Calu3 (cell line): ENCODE data around the gene FRAS1. TPM values are rescaled to one million over a fixed set of nuclear protein-coding genes. Genes with fewer than 3 reads are reported as not detected.
A peak's percentile ranks its signal among the peaks of the same experiment; 100 is the strongest.
"Not testable (repeated sequence)": the region's sequence is repeated elsewhere in the genome, so short reads cannot be mapped to it uniquely, and the experiment has no call there.

Experiments used
- Bru-seq: library from RNA; stranded (reverse); fragments of 400-500 nt; gene quantifications from one replicate; lab custom pipeline; 2021; lab: Mats Ljungman, UMichigan
- BruChase-seq, 2 experiments: library from RNA; stranded (reverse); fragments of 400-500 nt; gene quantifications; one replicate each; lab custom pipeline; 2021; lab: Mats Ljungman, UMichigan
- BruUV-seq: library from RNA; stranded (reverse); fragments of 400-500 nt; replicated peaks from 2 replicates; lab custom pipeline; 2021; lab: Mats Ljungman, UMichigan
- CTCF ChIA-PET: fragments of 300-600 bp; sonication (Branson Sonifier 250); formaldehyde crosslinking; loops from one replicate; lab custom pipeline; 2022; ENCODE audit warnings: antibody characterized with exemption; lab: Charles Lee
- DNase-seq: peaks from one replicate; pipeline ENCODE4 v3.0.0; 2022
- H3K27ac Mint-ChIP-seq: one replicate; pipeline ENCODE4 v1.8.0; 2022; ENCODE audit warnings: mixed read lengths; ENCODE audit not compliant: unreplicated experiment
- H3K27me3 Mint-ChIP-seq: one replicate; pipeline ENCODE4 v1.8.0; 2022; ENCODE audit warnings: mixed read lengths; ENCODE audit not compliant: unreplicated experiment
- H3K36me3 Mint-ChIP-seq: one replicate; pipeline ENCODE4 v1.8.0; 2022; ENCODE audit warnings: mild to moderate bottlenecking, moderate library complexity, mixed read lengths; ENCODE audit not compliant: insufficient read depth, unreplicated experiment
- H3K4me1 Mint-ChIP-seq: one replicate; pipeline ENCODE4 v1.8.0; 2022; ENCODE audit warnings: mild to moderate bottlenecking, low read depth, mixed read lengths; ENCODE audit not compliant: unreplicated experiment
- H3K4me3 Mint-ChIP-seq: one replicate; pipeline ENCODE4 v1.8.0; 2022; ENCODE audit warnings: mild to moderate bottlenecking, low read depth, moderate library complexity, mixed read lengths; ENCODE audit not compliant: unreplicated experiment
- H3K9me3 Mint-ChIP-seq: one replicate; pipeline ENCODE4 v1.8.0; 2022; ENCODE audit warnings: low read depth, mixed read lengths; ENCODE audit not compliant: unreplicated experiment
- intact Hi-C: fragments of 100-400 bp; cut with micrococcal nuclease; formaldehyde crosslinking; loops from one replicate; pipeline ENCODE4 v1.10.0; 2022; ENCODE audit not compliant: unreplicated experiment
- long read RNA-seq: library from polyadenylated mRNA; stranded (forward); transcript quantifications from one replicate; pipeline ENCODE4 v2.0.0, GENCODE V29; 2022
- total RNA-seq: library from RNA; stranded (reverse); gene quantifications from 2 replicates; pipeline ENCODE4 v1.2.3, GENCODE V29; 2022
- TF ChIP-seq, protein P1 (sequence below): fragments of 200-600 bp; IDR thresholded peaks from one replicate; pipeline ENCODE4 v1.8.0; 2022; ENCODE audit warnings: antibody characterized with exemption; ENCODE audit not compliant: unreplicated experiment

Gene FRAS1, protein sequence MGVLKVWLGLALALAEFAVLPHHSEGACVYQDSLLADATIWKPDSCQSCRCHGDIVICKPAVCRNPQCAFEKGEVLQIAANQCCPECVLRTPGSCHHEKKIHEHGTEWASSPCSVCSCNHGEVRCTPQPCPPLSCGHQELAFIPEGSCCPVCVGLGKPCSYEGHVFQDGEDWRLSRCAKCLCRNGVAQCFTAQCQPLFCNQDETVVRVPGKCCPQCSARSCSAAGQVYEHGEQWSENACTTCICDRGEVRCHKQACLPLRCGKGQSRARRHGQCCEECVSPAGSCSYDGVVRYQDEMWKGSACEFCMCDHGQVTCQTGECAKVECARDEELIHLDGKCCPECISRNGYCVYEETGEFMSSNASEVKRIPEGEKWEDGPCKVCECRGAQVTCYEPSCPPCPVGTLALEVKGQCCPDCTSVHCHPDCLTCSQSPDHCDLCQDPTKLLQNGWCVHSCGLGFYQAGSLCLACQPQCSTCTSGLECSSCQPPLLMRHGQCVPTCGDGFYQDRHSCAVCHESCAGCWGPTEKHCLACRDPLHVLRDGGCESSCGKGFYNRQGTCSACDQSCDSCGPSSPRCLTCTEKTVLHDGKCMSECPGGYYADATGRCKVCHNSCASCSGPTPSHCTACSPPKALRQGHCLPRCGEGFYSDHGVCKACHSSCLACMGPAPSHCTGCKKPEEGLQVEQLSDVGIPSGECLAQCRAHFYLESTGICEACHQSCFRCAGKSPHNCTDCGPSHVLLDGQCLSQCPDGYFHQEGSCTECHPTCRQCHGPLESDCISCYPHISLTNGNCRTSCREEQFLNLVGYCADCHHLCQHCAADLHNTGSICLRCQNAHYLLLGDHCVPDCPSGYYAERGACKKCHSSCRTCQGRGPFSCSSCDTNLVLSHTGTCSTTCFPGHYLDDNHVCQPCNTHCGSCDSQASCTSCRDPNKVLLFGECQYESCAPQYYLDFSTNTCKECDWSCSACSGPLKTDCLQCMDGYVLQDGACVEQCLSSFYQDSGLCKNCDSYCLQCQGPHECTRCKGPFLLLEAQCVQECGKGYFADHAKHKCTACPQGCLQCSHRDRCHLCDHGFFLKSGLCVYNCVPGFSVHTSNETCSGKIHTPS (N-terminal part only)
- total RNA-seq (24.1 and 29.4 TPM in 2 replicates), Bru-seq, nascent RNA (percentile 69 among the genes with signal in this experiment), BruChase-seq, experiment 1, labeled RNA remaining after a 6-hour chase (percentile 60 among the genes with signal in this experiment), BruChase-seq, experiment 2, labeled RNA remaining after a 2-hour chase (percentile 62 among the genes with signal in this experiment)
- long read RNA-seq, partial matches to known transcripts = 3 of 7 reads
- long read RNA-seq, other reads (novel, unspliced or antisense) = 4 of 7 reads

DNA sequence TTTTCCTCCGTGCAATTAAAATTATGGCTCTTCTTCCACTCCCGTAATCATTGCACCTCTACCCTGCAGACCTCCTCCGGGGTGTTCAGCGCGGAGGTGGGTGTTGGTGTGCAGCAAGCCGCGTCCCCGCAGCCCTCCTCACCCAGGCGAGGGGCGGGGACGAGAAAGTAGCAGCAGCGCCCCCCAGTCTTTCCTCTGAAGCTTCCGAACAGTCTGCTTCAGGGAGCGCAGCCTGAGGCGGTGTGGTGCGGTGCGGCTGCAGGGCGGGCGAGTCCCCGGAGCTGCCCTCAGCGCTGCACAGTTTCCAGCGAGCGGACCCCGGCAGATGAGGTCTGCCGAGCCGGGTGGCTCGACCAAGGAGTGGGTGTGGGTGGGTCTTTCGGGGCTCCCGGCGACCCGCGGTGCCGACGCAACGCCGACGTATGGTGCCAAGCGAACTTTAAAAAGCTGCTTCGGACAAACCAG lies at the start of gene FRAS1:
TSS of gene FRAS1 (plus strand) at position 189 of the 465 bp plus-strand sequence. CDS start 687 bp downstream, outside the sequence.
- TF ChIP-seq, protein P1, sequence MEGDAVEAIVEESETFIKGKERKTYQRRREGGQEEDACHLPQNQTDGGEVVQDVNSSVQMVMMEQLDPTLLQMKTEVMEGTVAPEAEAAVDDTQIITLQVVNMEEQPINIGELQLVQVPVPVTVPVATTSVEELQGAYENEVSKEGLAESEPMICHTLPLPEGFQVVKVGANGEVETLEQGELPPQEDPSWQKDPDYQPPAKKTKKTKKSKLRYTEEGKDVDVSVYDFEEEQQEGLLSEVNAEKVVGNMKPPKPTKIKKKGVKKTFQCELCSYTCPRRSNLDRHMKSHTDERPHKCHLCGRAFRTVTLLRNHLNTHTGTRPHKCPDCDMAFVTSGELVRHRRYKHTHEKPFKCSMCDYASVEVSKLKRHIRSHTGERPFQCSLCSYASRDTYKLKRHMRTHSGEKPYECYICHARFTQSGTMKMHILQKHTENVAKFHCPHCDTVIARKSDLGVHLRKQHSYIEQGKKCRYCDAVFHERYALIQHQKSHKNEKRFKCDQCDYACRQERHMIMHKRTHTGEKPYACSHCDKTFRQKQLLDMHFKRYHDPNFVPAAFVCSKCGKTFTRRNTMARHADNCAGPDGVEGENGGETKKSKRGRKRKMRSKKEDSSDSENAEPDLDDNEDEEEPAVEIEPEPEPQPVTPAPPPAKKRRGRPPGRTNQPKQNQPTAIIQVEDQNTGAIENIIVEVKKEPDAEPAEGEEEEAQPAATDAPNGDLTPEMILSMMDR = no peak
- Mint-ChIP-seq H3K36me3 (peaks cover 35% of the 10 kb centered on the region), H3K4me3 (peak within 1 kb of the TSS; percentile 88), H3K4me1 (no peaks in the 10 kb centered on the region), H3K9me3 (no peaks in the 10 kb centered on the region), H3K27ac (peak within 1 kb of the TSS; percentile 74), H3K27me3 (no peaks in the 10 kb centered on the region)
- DNase-seq = peak; percentile 41
- intact Hi-C loops = loop anchor here (5.0 to 10.0 kb wide), 4 partner anchors 120 to 475 kb away; no protein-coding TSS in a partner anchor
- CTCF ChIA-PET = interaction anchor here (0.9 kb wide), 1 partner anchor 63 kb away, joined by 3 read pairs; no protein-coding TSS in a partner anchor
- no TSS peak for BruUV-seq

DNA sequence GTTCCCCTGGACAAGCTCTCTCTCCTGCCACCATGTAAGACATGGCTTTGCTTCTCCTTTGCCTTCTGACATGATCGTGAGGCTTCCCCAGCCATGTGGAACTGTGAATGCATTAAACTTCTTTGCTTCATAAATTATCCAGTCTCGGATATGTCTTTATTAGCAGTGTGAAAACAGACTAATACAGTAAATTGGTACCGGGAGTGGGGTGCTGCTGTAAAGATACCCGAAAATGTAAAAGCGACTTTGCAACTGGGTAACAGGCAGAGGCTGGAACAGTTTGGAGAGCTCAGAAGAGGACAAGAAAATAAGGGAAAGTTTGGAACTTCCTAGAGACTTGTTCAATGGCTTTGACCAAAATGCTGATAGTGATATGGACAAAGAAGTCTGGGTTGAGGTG lies 46.1 kb upstream of the FRAS1 start:
- H3K4me1 Mint-ChIP-seq, H3K27ac Mint-ChIP-seq, H3K4me3 Mint-ChIP-seq, H3K36me3 Mint-ChIP-seq, H3K9me3 Mint-ChIP-seq, H3K27me3 Mint-ChIP-seq, DNase-seq, intact Hi-C loops, BruUV-seq, CTCF ChIA-PET: not testable (repeated sequence)

DNA sequence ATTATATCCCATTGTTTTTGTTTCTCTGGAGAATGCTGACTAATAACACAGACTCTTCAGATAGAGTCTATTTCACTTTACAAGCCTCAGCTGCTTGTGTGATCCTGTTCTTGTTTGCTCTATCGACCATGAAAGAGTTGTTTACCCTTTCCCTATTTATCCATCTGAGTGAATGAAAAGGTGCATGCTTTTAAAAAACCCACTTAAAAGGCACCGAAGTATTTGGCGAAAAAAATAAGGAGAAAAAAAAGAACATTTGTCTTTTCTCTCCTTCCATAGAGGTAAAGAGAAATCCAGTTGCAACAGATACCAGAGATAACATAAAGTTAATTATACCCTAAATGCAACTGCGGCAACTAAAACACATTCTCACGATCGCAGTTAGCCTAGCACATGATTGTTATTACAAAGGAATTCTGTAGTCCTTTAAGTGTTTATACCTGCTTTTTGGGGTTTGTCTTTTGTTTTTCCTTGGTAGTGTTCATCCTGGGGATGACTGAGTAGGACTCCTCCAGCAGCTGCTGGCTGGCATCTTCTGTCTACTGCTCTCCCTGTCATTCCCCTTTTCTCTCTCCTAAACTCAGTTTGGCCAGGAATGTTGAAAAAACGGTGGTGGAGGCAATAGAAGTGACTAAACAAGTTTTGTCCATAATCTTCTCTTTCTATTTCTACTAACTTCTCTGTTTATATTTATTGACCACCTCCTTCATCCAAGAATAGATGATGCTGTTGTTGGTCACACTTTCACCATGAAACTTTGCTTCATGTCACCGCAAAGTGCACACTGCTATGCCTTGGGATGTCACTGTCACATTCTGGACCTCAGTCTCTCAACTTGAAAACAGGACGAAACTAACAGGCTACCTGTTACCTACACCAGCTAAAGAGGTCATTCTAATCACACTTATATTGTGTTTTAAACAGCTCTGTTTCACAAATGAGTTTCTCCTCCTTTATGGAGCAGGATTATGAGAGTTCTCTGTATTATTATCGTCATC lies 41.9 kb upstream of the FRAS1 start:
- no peaks in the 10 kb centered on the region for H3K27me3 Mint-ChIP-seq
- peaks cover 2% of the 10 kb centered on the region for H3K9me3 Mint-ChIP-seq
- BruUV-seq = no TSS peak
- H3K36me3 Mint-ChIP-seq = no peaks in the 10 kb centered on the region
- H3K27ac Mint-ChIP-seq = no peak overlapping the region
- intact Hi-C loops = no loop called here
- no peaks in the 10 kb centered on the region for H3K4me1 Mint-ChIP-seq
- no peak overlapping the region for H3K4me3 Mint-ChIP-seq
- TF ChIP-seq, protein P1 = no peak
- CTCF ChIA-PET = no interaction called here
- DNase-seq = no peak
